ENCODE results near the gene CCDC3.

- TF ChIP-seq, protein P1, sequence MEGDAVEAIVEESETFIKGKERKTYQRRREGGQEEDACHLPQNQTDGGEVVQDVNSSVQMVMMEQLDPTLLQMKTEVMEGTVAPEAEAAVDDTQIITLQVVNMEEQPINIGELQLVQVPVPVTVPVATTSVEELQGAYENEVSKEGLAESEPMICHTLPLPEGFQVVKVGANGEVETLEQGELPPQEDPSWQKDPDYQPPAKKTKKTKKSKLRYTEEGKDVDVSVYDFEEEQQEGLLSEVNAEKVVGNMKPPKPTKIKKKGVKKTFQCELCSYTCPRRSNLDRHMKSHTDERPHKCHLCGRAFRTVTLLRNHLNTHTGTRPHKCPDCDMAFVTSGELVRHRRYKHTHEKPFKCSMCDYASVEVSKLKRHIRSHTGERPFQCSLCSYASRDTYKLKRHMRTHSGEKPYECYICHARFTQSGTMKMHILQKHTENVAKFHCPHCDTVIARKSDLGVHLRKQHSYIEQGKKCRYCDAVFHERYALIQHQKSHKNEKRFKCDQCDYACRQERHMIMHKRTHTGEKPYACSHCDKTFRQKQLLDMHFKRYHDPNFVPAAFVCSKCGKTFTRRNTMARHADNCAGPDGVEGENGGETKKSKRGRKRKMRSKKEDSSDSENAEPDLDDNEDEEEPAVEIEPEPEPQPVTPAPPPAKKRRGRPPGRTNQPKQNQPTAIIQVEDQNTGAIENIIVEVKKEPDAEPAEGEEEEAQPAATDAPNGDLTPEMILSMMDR (conservative IDR thresholded peaks at IDR 0.05; ENCODE audit: low read depth, low read length) = no peak
- TF ChIP-seq EZH2 (IDR thresholded peaks at IDR 0.05; ENCODE audit: borderline replicate concordance, low read depth, low read length, poor library complexity, severe bottlenecking) = no peak
Observed at GRCh38 chr10:12911795-12912194, 89.7 kb downstream of the CCDC3 start.
